Lower leg skin (tissue), 3 donors: ENCODE measurements around the gene IMMP2L.

Source experiments
- CTCF ChIP-seq, 3 donors: fragments of 450-650 bp; IDR thresholded peaks; one replicate each; pipeline ENCODE4 v1.5.1; 2016; ENCODE audit warnings: antibody characterized with exemption in 3 of 3, mild to moderate bottlenecking in 3 of 3, moderate library complexity in 2 of 3
- POLR2A ChIP-seq, 2 donors: fragments of 450-650 bp; IDR thresholded peaks; one replicate each; pipeline ENCODE4 v1.6.1; 2016 to 2017; ENCODE audit warnings: antibody characterized with exemption in 2 of 2, mild to moderate bottlenecking in 1 of 2, moderate library complexity in 1 of 2

- TF ChIP-seq CTCF (IDR thresholded peaks at IDR 0.05) (no peak), POLR2A (IDR thresholded peaks at IDR 0.05) (no peak)
These were observed 510.5 kb downstream of the IMMP2L start for GRCh38 chr7:111051832-111052231.
